PC-3 (cell line): ENCODE data around the gene SH2B3. TPM values are rescaled to one million over a fixed set of nuclear protein-coding genes. Genes with fewer than 3 reads are reported as not detected.

Experiments used
- ATAC-seq: fragments of 200-7000 bp; cut with Tn5 transposase; 2 replicates; pipeline ENCODE4 v1.9.1; 2020; ENCODE audit warnings: mild to moderate bottlenecking, moderate library complexity
- BruUV-seq: library from RNA; stranded (reverse); fragments of 400-500 nt; replicated peaks from 2 replicates; lab custom pipeline; 2021; lab: Mats Ljungman, UMichigan
- CTCF ChIA-PET: fragments of 300-600 bp; sonication (Branson Sonifier 250); formaldehyde crosslinking; loops from one replicate; lab custom pipeline; 2022; ENCODE audit warnings: antibody characterized with exemption; lab: Charles Lee
- POLR2A ChIA-PET: fragments of 300-600 bp; sonication (Branson Sonifier 250); formaldehyde crosslinking; loops from one replicate; lab custom pipeline; 2022; ENCODE audit warnings: antibody characterized with exemption; ENCODE audit not compliant: unreplicated experiment; lab: Charles Lee
- DNase-seq: peaks from one replicate; pipeline ENCODE4 v3.0.0-alpha.2; 2015
- H2AFZ ChIP-seq: fragments of 300-600 bp; sonication (generic); 2 replicates; pipeline ENCODE4 v1.6.0; 2016; ENCODE audit warnings: antibody characterized with exemption, low read length
- H3F3A ChIP-seq: fragments of 300-600 bp; sonication (generic); one replicate; pipeline ENCODE4 v1.6.0; 2017; ENCODE audit warnings: antibody characterized with exemption, low read length, control low read depth, mild to moderate bottlenecking; ENCODE audit not compliant: unreplicated experiment
- H3K27ac ChIP-seq: fragments of 300-600 bp; sonication (generic); 2 replicates; pipeline ENCODE4 v1.5.1; 2016; ENCODE audit warnings: mild to moderate bottlenecking, low read length
- H3K27me3 ChIP-seq: fragments of 300-600 bp; sonication (generic); 2 replicates; pipeline ENCODE4 v1.6.1; 2016; ENCODE audit warnings: low read length, mixed read lengths
- H3K36me3 ChIP-seq: fragments of 300-600 bp; sonication (generic); 2 replicates; pipeline ENCODE4 v1.6.1; 2016; ENCODE audit warnings: low read depth, mixed run types, low read length, mixed read lengths
- H3K4me1 ChIP-seq: fragments of 300-600 bp; sonication (generic); 2 replicates; pipeline ENCODE4 v1.5.1; 2016; ENCODE audit warnings: low read length; ENCODE audit not compliant: insufficient read depth
- H3K4me2 ChIP-seq: fragments of 300-600 bp; sonication (generic); 2 replicates; pipeline ENCODE4 v1.6.0; 2016; ENCODE audit warnings: low read length
- H3K4me3 ChIP-seq: fragments of 300-600 bp; sonication (generic); 2 replicates; pipeline ENCODE4 v1.5.1; 2016; ENCODE audit warnings: mild to moderate bottlenecking, low read length, mixed read lengths
- H3K79me2 ChIP-seq: fragments of 300-600 bp; sonication (generic); 2 replicates; pipeline ENCODE4 v1.6.1; 2017; ENCODE audit warnings: low read length, mixed read lengths
- H3K9ac ChIP-seq: fragments of 300-600 bp; sonication (generic); 2 replicates; pipeline ENCODE4 v1.6.0; 2016; ENCODE audit warnings: mild to moderate bottlenecking, low read length
- H3K9me2 ChIP-seq: fragments of 300-600 bp; sonication (generic); replicated peaks from 2 replicates; pipeline ENCODE4 v1.6.1; 2016; ENCODE audit warnings: mixed run types, low read length, mixed read lengths
- H3K9me3 ChIP-seq: fragments of 300-600 bp; sonication (generic); 2 replicates; pipeline ENCODE4 v1.6.1; 2016; ENCODE audit warnings: low read length, mixed read lengths
- H4K20me1 ChIP-seq: fragments of 300-600 bp; sonication (generic); 2 replicates; pipeline ENCODE4 v1.6.1; 2016; ENCODE audit warnings: low read length, mixed read lengths
- EZH2 ChIP-seq: fragments of 300-600 bp; sonication (generic); IDR thresholded peaks from one replicate; pipeline ENCODE4 v1.6.1; 2017; ENCODE audit warnings: antibody characterized with exemption, mild to moderate bottlenecking, low read length; ENCODE audit not compliant: unreplicated experiment
- EZH2phosphoT487 ChIP-seq: fragments of 300-600 bp; sonication (generic); IDR thresholded peaks from 2 replicates; pipeline ENCODE4 v1.6.1; 2018; ENCODE audit warnings: mild to moderate bottlenecking, antibody characterized with exemption, low read length, borderline replicate concordance
- intact Hi-C: fragments of 100-400 bp; cut with micrococcal nuclease; formaldehyde crosslinking; loops from 2 replicates; pipeline ENCODE4 v1.9.0; 2023
- total RNA-seq: library from RNA; depleted of rRNA; stranded (reverse); fragments of >200 nt; gene quantifications from 2 replicates; pipeline ENCODE4 v1.2.3, GENCODE V29; 2014
- TF ChIP-seq, protein P1 (sequence below): fragments of 300-600 bp; sonication (generic); conservative IDR thresholded peaks from 2 replicates; pipeline ENCODE4 v1.5.1; 2017; ENCODE audit warnings: antibody characterized with exemption, low read depth, mild to moderate bottlenecking, low read length

The SH2B3 gene
- total RNA-seq, 1 experiment from 2014 or later, result 12.9 TPM

DNA sequence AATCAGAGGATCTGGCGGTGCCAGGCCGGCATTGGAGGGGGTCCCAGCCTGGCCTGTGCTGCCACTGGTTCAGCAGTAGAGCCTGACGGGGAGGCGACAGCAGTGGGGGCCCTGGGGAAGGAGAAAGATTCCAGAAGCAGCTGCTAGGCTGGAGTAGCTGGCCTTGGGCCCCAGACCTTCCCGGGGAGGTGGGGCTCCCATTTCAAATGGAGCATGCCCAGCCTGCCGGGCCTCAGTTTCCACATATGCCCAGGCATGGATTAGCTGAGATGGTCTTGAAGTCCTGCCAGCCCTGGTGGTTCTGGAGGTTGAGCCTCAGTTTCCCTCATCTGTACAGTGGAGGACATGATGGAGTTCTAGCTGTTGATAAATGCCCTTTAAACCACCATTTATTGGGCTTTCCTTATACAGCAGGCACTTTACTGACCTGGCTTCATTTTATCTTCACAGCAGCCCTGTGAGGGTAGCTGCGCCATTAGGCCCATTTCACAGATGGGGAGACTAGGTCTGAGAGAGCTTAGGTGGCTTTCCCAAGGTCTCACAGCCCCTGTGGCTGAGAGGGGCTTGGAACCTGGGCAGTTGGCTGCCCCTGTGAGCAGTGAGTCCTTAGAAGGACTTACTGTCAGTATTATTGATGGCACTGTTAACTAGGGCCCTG lies 21.8 kb downstream of the SH2B3 start:
- ChIA-PET POLR2A (no interaction called here), CTCF (no interaction called here)
- TF ChIP-seq, protein P1, sequence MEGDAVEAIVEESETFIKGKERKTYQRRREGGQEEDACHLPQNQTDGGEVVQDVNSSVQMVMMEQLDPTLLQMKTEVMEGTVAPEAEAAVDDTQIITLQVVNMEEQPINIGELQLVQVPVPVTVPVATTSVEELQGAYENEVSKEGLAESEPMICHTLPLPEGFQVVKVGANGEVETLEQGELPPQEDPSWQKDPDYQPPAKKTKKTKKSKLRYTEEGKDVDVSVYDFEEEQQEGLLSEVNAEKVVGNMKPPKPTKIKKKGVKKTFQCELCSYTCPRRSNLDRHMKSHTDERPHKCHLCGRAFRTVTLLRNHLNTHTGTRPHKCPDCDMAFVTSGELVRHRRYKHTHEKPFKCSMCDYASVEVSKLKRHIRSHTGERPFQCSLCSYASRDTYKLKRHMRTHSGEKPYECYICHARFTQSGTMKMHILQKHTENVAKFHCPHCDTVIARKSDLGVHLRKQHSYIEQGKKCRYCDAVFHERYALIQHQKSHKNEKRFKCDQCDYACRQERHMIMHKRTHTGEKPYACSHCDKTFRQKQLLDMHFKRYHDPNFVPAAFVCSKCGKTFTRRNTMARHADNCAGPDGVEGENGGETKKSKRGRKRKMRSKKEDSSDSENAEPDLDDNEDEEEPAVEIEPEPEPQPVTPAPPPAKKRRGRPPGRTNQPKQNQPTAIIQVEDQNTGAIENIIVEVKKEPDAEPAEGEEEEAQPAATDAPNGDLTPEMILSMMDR, result no peak
- TF ChIP-seq EZH2phosphoT487 (no peak), EZH2 (no peak)
- no peak overlapping the region for H3K4me3 ChIP-seq
- H2AFZ ChIP-seq, result no peak overlapping the region
- H3K9me2 ChIP-seq, result no peaks in the 10 kb centered on the region
- H3K9me3 ChIP-seq, result no peaks in the 10 kb centered on the region
- H3K9ac ChIP-seq, result no peak overlapping the region
- no peaks in the 10 kb centered on the region for H3F3A ChIP-seq
- no peaks in the 10 kb centered on the region for H3K27me3 ChIP-seq
- no peak overlapping the region for H3K27ac ChIP-seq
- no peaks in the 10 kb centered on the region for H3K79me2 ChIP-seq
- H3K4me1 ChIP-seq, result peaks cover 32% of the 10 kb centered on the region
- no peaks in the 10 kb centered on the region for H4K20me1 ChIP-seq
- H3K36me3 ChIP-seq, result no peaks in the 10 kb centered on the region
- no peak for ATAC-seq
- no peak overlapping the region for H3K4me2 ChIP-seq
- DNase-seq, result no peak
- no TSS peak for BruUV-seq
- intact Hi-C loops, result no loop called here

DNA sequence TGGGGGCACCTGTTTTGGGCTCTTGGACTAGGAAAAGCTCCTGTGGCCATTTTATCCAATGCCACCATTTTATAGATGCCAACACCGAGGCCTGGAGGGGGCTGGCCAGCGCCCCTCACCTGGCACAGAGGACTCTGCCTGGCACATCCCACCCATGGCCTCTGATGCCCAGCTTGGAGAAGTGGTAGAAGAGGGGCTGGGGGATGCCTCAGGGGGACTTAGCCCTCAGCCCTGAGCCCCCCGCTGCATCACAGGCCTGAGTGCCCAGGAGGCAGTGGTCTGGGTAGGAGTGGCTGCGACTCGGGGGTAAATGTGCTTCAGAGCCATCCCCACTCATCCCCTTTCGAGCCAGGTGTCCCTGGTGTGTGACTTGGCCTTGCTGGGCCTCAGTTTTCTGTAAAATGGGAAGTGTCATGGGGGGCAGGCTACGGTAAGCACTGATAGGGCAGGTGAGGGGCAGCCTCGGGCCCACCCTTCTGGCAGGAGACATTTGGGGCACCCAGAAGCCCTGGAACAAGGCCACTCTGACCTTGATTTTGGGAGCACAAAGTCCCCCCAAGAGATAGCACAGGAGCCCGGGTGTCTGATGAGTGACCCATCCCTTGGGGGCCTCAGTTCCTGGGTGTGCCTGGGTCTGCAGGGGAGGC lies 22.5 kb downstream of the SH2B3 start:
- no peaks in the 10 kb centered on the region for H3K9me2 ChIP-seq
- no peaks in the 10 kb centered on the region for H3F3A ChIP-seq
- no peaks in the 10 kb centered on the region for H3K27me3 ChIP-seq
- peaks cover 35% of the 10 kb centered on the region for H3K4me1 ChIP-seq
- H3K4me3 ChIP-seq, result no peak overlapping the region
- no peak overlapping the region for H3K27ac ChIP-seq
- no TSS peak for BruUV-seq
- no peaks in the 10 kb centered on the region for H4K20me1 ChIP-seq
- TF ChIP-seq EZH2, result no peak
- TF ChIP-seq, protein P1, result no peak
- TF ChIP-seq EZH2phosphoT487, result no peak
- no peak overlapping the region for H2AFZ ChIP-seq
- H3K79me2 ChIP-seq, result no peaks in the 10 kb centered on the region
- no peak overlapping the region for H3K9ac ChIP-seq
- intact Hi-C loops, result no loop called here
- ChIA-PET POLR2A (no interaction called here), CTCF (interaction anchor here (0.6 kb wide), 1 partner anchor 145 kb away, joined by 3 read pairs; no protein-coding TSS in a partner anchor)
- no peaks in the 10 kb centered on the region for H3K9me3 ChIP-seq
- no peaks in the 10 kb centered on the region for H3K36me3 ChIP-seq
- no peak overlapping the region for H3K4me2 ChIP-seq
- DNase-seq, result no peak
- ATAC-seq, result no peak

DNA sequence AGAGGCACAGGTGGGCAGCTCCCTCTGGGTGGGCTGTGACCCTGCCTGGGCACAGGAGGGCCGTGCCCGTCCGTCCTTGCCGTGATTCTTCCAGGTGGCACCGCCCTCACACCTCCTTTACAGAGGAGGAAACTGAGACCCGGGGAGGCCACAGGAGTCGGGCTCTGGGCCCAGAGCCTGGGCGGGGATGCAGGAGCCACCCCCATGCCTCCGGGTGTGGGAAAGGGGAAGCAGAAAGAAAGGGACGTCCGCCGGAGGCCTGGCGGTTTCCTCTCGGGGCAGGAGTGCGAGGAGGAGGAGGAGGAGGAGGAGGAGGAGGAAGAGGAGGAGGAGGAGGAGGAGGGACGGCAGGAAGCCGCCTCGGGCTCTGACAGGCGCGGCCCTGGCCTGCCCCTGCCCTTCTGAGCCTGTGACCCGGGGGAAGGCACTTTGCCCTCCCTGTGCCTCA lies 23.0 kb downstream of the SH2B3 start:
- peaks cover 35% of the 10 kb centered on the region for H3K4me1 ChIP-seq
- intact Hi-C loops, result no loop called here
- no peaks in the 10 kb centered on the region for H4K20me1 ChIP-seq

More for the DNA sequence above, 23.0 kb downstream of the SH2B3 start:
- Histone ChIP-seq H3K4me3 (no peak overlapping the region), H3F3A (no peaks in the 10 kb centered on the region), H3K9ac (no peak overlapping the region), H2AFZ (no peak overlapping the region), H3K4me2 (no peak overlapping the region), H3K27me3 (no peaks in the 10 kb centered on the region), H3K9me2 (no peaks in the 10 kb centered on the region), H3K79me2 (0 out of 2 replicates have a peak, but pooled peaks cover 5% of the 10 kb centered on the region), H3K27ac (no peak overlapping the region), H3K36me3 (no peaks in the 10 kb centered on the region), H3K9me3 (no peaks in the 10 kb centered on the region)
- no peak for DNase-seq
- POLR2A ChIA-PET, result no interaction called here
- CTCF ChIA-PET, result interaction anchor here (0.6 kb wide), 1 partner anchor 145 kb away, joined by 3 read pairs; no protein-coding TSS in a partner anchor
- no peak for TF ChIP-seq EZH2phosphoT487
- no peak for TF ChIP-seq EZH2
- TF ChIP-seq, protein P1, result no peak
- no TSS peak for BruUV-seq
- ATAC-seq, result no peak
